GM23338 (cell line): ENCODE data around the gene DCST2. TPM values are rescaled to one million over a fixed set of nuclear protein-coding genes. Genes with fewer than 3 reads are reported as not detected.

Experiments used
- ATAC-seq: fragments of 200-7000 bp; cut with Tn5 transposase; 3 replicates; pipeline ENCODE4 v1.9.1; 2020
- DNase-seq: peaks from one replicate; pipeline ENCODE4 v3.0.0-alpha.2; 2015; ENCODE audit warnings: low spot score
- H2AFZ ChIP-seq: fragments of 200-600 bp; sonication (generic); 2 replicates; pipeline ENCODE4 v1.8.0; 2016; ENCODE audit warnings: antibody characterized with exemption, mild to moderate bottlenecking, moderate library complexity
- H3F3A ChIP-seq: fragments of 200-600 bp; sonication (generic); replicated peaks from 2 replicates; pipeline ENCODE4 v1.8.0; 2017; ENCODE audit warnings: antibody characterized with exemption, mixed run types, low read depth
- H3K27ac ChIP-seq: fragments of 200-600 bp; sonication (generic); 2 replicates; pipeline ENCODE4 v1.6.1; 2016; ENCODE audit warnings: low read depth
- H3K27me3 ChIP-seq: fragments of 200-600 bp; sonication (generic); 2 replicates; pipeline ENCODE4 v1.8.0; 2016; ENCODE audit warnings: mild to moderate bottlenecking, mixed run types, moderate library complexity; ENCODE audit not compliant: insufficient read depth
- H3K36me3 ChIP-seq: fragments of 200-600 bp; sonication (generic); 2 replicates; pipeline ENCODE4 v1.8.0; 2016; ENCODE audit warnings: mild to moderate bottlenecking; ENCODE audit not compliant: insufficient read depth
- H3K4me1 ChIP-seq: fragments of 200-600 bp; sonication (generic); 2 replicates; pipeline ENCODE4 v1.8.0; 2016; ENCODE audit warnings: mild to moderate bottlenecking, moderate library complexity; ENCODE audit not compliant: insufficient read depth
- H3K4me2 ChIP-seq: fragments of 200-600 bp; sonication (generic); 2 replicates; pipeline ENCODE4 v1.7.1; 2017; ENCODE audit warnings: mixed run types
- H3K4me3 ChIP-seq: fragments of 200-600 bp; sonication (generic); 2 replicates; pipeline ENCODE4 v1.6.1; 2016; ENCODE audit warnings: mixed run types
- H3K79me2 ChIP-seq: fragments of 200-600 bp; sonication (generic); replicated peaks from 2 replicates; pipeline ENCODE4 v1.8.0; 2017; ENCODE audit warnings: mild to moderate bottlenecking; ENCODE audit not compliant: insufficient read depth
- H3K9me2 ChIP-seq: fragments of 200-600 bp; sonication (generic); 2 replicates; pipeline ENCODE4 v1.8.0; 2017; ENCODE audit not compliant: insufficient read depth
- H4K20me1 ChIP-seq: fragments of 200-600 bp; sonication (generic); replicated peaks from 2 replicates; pipeline ENCODE4 v1.8.0; 2017; ENCODE audit warnings: mild to moderate bottlenecking; ENCODE audit not compliant: insufficient read depth
- H3K27ac Mint-ChIP-seq: 2 replicates; pipeline ENCODE4 v1.8.0; 2020; ENCODE audit warnings: inconsistent platforms, mild to moderate bottlenecking, moderate library complexity, mixed read lengths
- H3K27me3 Mint-ChIP-seq: 3 replicates; pipeline ENCODE4 v1.8.0; 2022; ENCODE audit warnings: low read depth, mild to moderate bottlenecking, moderate library complexity, mixed read lengths, inconsistent platforms; ENCODE audit not compliant: insufficient read depth, poor library complexity
- H3K36me3 Mint-ChIP-seq: 3 replicates; pipeline ENCODE4 v1.8.0; 2021; ENCODE audit warnings: low read depth, mild to moderate bottlenecking, inconsistent platforms, moderate library complexity, mixed read lengths
- H3K4me1 Mint-ChIP-seq: 3 replicates; pipeline ENCODE4 v1.8.0; 2020; ENCODE audit warnings: mild to moderate bottlenecking, inconsistent platforms, mixed read lengths
- H3K4me3 Mint-ChIP-seq: 3 replicates; pipeline ENCODE4 v1.8.0; 2021; ENCODE audit warnings: moderate library complexity, mild to moderate bottlenecking, inconsistent platforms, mixed read lengths
- H3K9me3 Mint-ChIP-seq: 3 replicates; pipeline ENCODE4 v1.8.0; 2020; ENCODE audit warnings: moderate library complexity, mild to moderate bottlenecking, inconsistent platforms, mixed read lengths
- EZH2 ChIP-seq: fragments of 200-600 bp; sonication (generic); IDR thresholded peaks from one replicate; pipeline ENCODE4 v1.8.0; 2017; ENCODE audit warnings: antibody characterized with exemption, mild to moderate bottlenecking, low read depth; ENCODE audit not compliant: unreplicated experiment
- EZH2phosphoT487 ChIP-seq: fragments of 200-600 bp; sonication (generic); IDR thresholded peaks from one replicate; pipeline ENCODE4 v1.8.1; 2018; ENCODE audit warnings: antibody characterized with exemption; ENCODE audit not compliant: unreplicated experiment
- JUNB ChIP-seq: IDR thresholded peaks from one replicate; pipeline ENCODE4 v1.6.1; 2016; ENCODE audit warnings: antibody characterized with exemption; ENCODE audit not compliant: unreplicated experiment
- NANOG ChIP-seq: IDR thresholded peaks from 2 replicates; pipeline ENCODE4 v1.6.1; 2016; ENCODE audit warnings: antibody characterized with exemption, borderline replicate concordance
- POLR2AphosphoS5 ChIP-seq: IDR thresholded peaks from 2 replicates; pipeline ENCODE4 v1.6.1; 2016; ENCODE audit warnings: antibody characterized with exemption, low read depth
- ZNF114 ChIP-seq: fragments of 250-450 bp; sonication (Bioruptor Pico); IDR thresholded peaks from 2 replicates; pipeline ENCODE4 v1.5.0; 2020; ENCODE audit warnings: mild to moderate bottlenecking, moderate library complexity
- ZNF331 ChIP-seq: fragments of 250-450 bp; sonication (Bioruptor Pico); IDR thresholded peaks from 2 replicates; pipeline ENCODE4 v1.5.0; 2020; ENCODE audit warnings: low read depth, mild to moderate bottlenecking, moderate library complexity
- ZNF462 ChIP-seq: fragments of 250-450 bp; sonication (Bioruptor Pico); IDR thresholded peaks from 2 replicates; pipeline ENCODE4 v1.5.0; 2020; ENCODE audit warnings: mild to moderate bottlenecking, moderate library complexity
- polyA plus RNA-seq: library from polyadenylated mRNA; unstranded; fragments of >200 nt; fragmentation: Nextera tagmentation; extraction: Ambion mirVana; gene quantifications from 2 replicates; pipeline ENCODE4 v1.2.1, GENCODE V29; 2016
- total RNA-seq: library from RNA; depleted of rRNA; stranded (reverse); fragments of >200 nt; shearing (Covaris generic); gene quantifications from 2 replicates; pipeline ENCODE4 v1.2.3, GENCODE V29; 2014
- TF ChIP-seq, protein P1 (sequence below): IDR thresholded peaks from 2 replicates; pipeline ENCODE4 v1.6.1; 2016; ENCODE audit warnings: antibody characterized with exemption

DCST2 gene
- total and polyA plus RNA-seq, 2 experiments from 2014 or later, result 0.78 TPM; not detected in 1

GRCh38 chr1:155015527-155016230, 17.9 kb downstream of the DCST2 start (continued):
- TF ChIP-seq ZNF462 (no peak), POLR2AphosphoS5 (no peak), ZNF114 (no peak), NANOG (no peak), JUNB (no peak), ZNF331 (CRISPR knock-in tag) (no peak)
- TF ChIP-seq, protein P1, sequence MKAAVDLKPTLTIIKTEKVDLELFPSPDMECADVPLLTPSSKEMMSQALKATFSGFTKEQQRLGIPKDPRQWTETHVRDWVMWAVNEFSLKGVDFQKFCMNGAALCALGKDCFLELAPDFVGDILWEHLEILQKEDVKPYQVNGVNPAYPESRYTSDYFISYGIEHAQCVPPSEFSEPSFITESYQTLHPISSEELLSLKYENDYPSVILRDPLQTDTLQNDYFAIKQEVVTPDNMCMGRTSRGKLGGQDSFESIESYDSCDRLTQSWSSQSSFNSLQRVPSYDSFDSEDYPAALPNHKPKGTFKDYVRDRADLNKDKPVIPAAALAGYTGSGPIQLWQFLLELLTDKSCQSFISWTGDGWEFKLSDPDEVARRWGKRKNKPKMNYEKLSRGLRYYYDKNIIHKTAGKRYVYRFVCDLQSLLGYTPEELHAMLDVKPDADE, result no peak

DNA sequence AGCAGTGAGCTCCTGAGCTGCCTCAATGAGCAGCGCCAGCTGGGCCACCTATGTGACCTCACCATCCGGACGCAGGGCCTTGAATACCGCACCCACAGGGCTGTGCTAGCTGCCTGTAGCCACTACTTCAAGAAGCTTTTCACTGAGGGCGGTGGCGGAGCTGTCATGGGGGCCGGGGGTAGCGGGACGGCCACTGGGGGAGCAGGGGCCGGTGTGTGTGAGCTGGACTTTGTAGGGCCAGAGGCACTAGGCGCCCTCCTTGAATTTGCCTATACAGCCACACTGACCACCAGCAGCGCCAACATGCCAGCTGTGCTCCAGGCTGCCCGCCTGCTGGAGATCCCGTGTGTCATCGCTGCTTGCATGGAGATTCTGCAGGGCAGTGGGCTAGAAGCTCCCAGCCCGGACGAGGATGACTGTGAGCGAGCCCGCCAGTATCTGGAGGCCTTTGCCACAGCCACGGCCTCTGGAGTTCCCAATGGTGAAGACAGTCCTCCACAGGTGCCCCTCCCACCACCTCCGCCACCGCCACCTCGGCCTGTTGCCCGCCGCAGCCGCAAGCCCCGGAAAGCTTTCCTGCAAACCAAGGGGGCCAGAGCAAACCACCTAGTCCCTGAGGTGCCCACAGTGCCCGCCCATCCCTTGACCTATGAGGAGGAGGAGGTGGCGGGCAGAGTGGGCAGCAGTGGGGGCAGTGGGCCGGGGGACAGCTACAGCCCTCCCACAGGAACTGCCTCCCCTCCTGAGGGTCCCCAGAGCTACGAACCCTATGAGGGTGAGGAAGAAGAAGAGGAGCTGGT, 18.7 kb downstream of the DCST2 start:
- ATAC-seq, result no peak
- Histone ChIP-seq H3K36me3 (no peaks in the 10 kb centered on the region), H3K27me3 (no peaks in the 10 kb centered on the region), H3K79me2 (peaks cover 9% of the 10 kb centered on the region), H3K4me2 (no peak overlapping the region), H4K20me1 (peaks cover 6% of the 10 kb centered on the region), H2AFZ (no peak overlapping the region), H3K4me1 (peaks cover 41% of the 10 kb centered on the region), H3F3A (0 out of 2 replicates have a peak, but pooled peaks cover 3% of the 10 kb centered on the region), H3K4me3 (no peak overlapping the region), H3K9me2 (no peaks in the 10 kb centered on the region), H3K27ac (no peak overlapping the region)
- H3K4me3 Mint-ChIP-seq, result no peak overlapping the region
- no peaks in the 10 kb centered on the region for H3K9me3 Mint-ChIP-seq
- DNase-seq, result no peak
- H3K27me3 Mint-ChIP-seq, result peaks cover 24% of the 10 kb centered on the region
- peaks cover 61% of the 10 kb centered on the region for H3K4me1 Mint-ChIP-seq
- peaks cover 34% of the 10 kb centered on the region for H3K36me3 Mint-ChIP-seq
- H3K27ac Mint-ChIP-seq, result no peak overlapping the region
- TF ChIP-seq EZH2, result no peak
- TF ChIP-seq EZH2phosphoT487, result no peak
- TF ChIP-seq ZNF114, result no peak
